HL-60 (cell line): Measurements from ENCODE around the gene CHSY3.

Experiments
- GABPA ChIP-seq: IDR thresholded peaks from 2 replicates; pipeline ENCODE4 v1.6.1; 2012; ENCODE audit warnings: low read depth
- POLR2AphosphoS5 ChIP-seq: IDR thresholded peaks from 2 replicates; pipeline ENCODE4 v1.6.1; 2012; ENCODE audit warnings: low read depth
- SPI1 ChIP-seq: IDR thresholded peaks from 2 replicates; pipeline ENCODE4 v1.6.1; 2012; ENCODE audit warnings: low read depth, mild to moderate bottlenecking, borderline replicate concordance
- TF ChIP-seq, protein P1 (sequence below): IDR thresholded peaks from one replicate; pipeline ENCODE4 v1.5.1; 2011; ENCODE audit warnings: low read length, control low read depth, inconsistent platforms; ENCODE audit not compliant: insufficient read depth
- TF ChIP-seq, protein P2 (sequence below): IDR thresholded peaks from 2 replicates; pipeline ENCODE4 v1.6.1; 2012; ENCODE audit warnings: low read depth; ENCODE audit not compliant: insufficient replicate concordance

DNA sequence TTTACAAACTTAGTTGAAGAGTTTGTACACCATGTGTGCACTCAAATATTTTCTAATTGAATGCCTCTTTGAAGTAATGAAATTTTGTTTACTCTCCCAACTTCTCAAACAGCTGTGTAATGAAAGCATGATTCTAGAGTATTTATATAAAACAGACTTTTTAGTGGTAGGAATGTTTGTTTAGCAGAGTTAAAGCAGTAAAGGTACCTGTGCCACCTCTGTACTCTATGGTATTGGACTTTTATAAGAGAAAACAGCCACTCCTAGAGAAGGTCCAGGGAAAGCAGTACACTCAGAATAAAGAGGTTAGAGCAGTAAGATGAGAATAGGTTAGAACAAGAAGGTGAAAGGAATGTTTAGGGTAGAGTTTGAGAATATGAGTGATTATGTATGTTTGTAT is 163.1 kb downstream of the CHSY3 start:
- TF ChIP-seq GABPA (no peak), POLR2AphosphoS5 (no peak), SPI1 (no peak)
- TF ChIP-seq, protein P1, sequence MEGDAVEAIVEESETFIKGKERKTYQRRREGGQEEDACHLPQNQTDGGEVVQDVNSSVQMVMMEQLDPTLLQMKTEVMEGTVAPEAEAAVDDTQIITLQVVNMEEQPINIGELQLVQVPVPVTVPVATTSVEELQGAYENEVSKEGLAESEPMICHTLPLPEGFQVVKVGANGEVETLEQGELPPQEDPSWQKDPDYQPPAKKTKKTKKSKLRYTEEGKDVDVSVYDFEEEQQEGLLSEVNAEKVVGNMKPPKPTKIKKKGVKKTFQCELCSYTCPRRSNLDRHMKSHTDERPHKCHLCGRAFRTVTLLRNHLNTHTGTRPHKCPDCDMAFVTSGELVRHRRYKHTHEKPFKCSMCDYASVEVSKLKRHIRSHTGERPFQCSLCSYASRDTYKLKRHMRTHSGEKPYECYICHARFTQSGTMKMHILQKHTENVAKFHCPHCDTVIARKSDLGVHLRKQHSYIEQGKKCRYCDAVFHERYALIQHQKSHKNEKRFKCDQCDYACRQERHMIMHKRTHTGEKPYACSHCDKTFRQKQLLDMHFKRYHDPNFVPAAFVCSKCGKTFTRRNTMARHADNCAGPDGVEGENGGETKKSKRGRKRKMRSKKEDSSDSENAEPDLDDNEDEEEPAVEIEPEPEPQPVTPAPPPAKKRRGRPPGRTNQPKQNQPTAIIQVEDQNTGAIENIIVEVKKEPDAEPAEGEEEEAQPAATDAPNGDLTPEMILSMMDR, result no peak
- TF ChIP-seq, protein P2, sequence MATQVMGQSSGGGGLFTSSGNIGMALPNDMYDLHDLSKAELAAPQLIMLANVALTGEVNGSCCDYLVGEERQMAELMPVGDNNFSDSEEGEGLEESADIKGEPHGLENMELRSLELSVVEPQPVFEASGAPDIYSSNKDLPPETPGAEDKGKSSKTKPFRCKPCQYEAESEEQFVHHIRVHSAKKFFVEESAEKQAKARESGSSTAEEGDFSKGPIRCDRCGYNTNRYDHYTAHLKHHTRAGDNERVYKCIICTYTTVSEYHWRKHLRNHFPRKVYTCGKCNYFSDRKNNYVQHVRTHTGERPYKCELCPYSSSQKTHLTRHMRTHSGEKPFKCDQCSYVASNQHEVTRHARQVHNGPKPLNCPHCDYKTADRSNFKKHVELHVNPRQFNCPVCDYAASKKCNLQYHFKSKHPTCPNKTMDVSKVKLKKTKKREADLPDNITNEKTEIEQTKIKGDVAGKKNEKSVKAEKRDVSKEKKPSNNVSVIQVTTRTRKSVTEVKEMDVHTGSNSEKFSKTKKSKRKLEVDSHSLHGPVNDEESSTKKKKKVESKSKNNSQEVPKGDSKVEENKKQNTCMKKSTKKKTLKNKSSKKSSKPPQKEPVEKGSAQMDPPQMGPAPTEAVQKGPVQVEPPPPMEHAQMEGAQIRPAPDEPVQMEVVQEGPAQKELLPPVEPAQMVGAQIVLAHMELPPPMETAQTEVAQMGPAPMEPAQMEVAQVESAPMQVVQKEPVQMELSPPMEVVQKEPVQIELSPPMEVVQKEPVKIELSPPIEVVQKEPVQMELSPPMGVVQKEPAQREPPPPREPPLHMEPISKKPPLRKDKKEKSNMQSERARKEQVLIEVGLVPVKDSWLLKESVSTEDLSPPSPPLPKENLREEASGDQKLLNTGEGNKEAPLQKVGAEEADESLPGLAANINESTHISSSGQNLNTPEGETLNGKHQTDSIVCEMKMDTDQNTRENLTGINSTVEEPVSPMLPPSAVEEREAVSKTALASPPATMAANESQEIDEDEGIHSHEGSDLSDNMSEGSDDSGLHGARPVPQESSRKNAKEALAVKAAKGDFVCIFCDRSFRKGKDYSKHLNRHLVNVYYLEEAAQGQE, result no peak
